NB4 (cell line): ENCODE data around the gene ZFYVE28.

ENCODE experiments used
- DNase-seq: peaks from one replicate; pipeline ENCODE4 v3.0.0; 2010; ENCODE audit warnings: low read depth
- H3K4me3 ChIP-seq: one replicate; pipeline ENCODE4 v1.5.1; 2011; ENCODE audit warnings: mild to moderate bottlenecking, low read depth, low read length, moderate library complexity
- CTCF ChIP-seq: IDR thresholded peaks from one replicate; pipeline ENCODE4 v1.5.1; 2012; ENCODE audit warnings: low read depth, low read length
- MAX ChIP-seq: IDR thresholded peaks from 2 replicates; pipeline ENCODE4 v1.6.1; 2011; ENCODE audit warnings: low read depth, low read length
- MYC ChIP-seq: IDR thresholded peaks from 2 replicates; pipeline ENCODE4 v1.6.1; 2011; ENCODE audit warnings: low read depth, low read length
- POLR2A ChIP-seq: IDR thresholded peaks from 2 replicates; pipeline ENCODE4 v1.6.1; 2011; ENCODE audit warnings: mild to moderate bottlenecking; ENCODE audit not compliant: insufficient read length; ENCODE audit errors: extremely low read depth

ZFYVE28 gene

GRCh38 chr4:2338754-2339457 is 79.5 kb downstream of the ZFYVE28 start:
- DNase-seq = no peak
- no peak overlapping the region for H3K4me3 ChIP-seq
- no peak for TF ChIP-seq POLR2A
- TF ChIP-seq CTCF = no peak

- H3K4me3 ChIP-seq = no peak overlapping the region
- DNase-seq = no peak
- TF ChIP-seq MAX (no peak), POLR2A (no peak), MYC (no peak), CTCF (no peak)
Observed at GRCh38 chr4:2337896-2338295, 80.5 kb downstream of the ZFYVE28 start.

- no peak for DNase-seq
- H3K4me3 ChIP-seq = no peak overlapping the region
- TF ChIP-seq POLR2A = no peak
- TF ChIP-seq MYC = no peak
- no peak for TF ChIP-seq MAX
- no peak for TF ChIP-seq CTCF
Observed at GRCh38 chr4:2337131-2337723, 81.2 kb downstream of the ZFYVE28 start.

- DNase-seq = no peak
- no peak overlapping the region for H3K4me3 ChIP-seq
- TF ChIP-seq CTCF (no peak), MYC (no peak), MAX (no peak), POLR2A (no peak)
Observed at GRCh38 chr4:2336659-2337058, 81.8 kb downstream of the ZFYVE28 start.

- DNase-seq = no peak
- H3K4me3 ChIP-seq = no peak overlapping the region
- TF ChIP-seq CTCF (no peak), MYC (no peak), POLR2A (no peak), MAX (no peak)
Observed at GRCh38 chr4:2335729-2336101, 82.7 kb downstream of the ZFYVE28 start.
